GM12865 (cell line): ENCODE measurements around the gene HINT1.
"Not testable (repeated sequence)": the region's sequence is repeated elsewhere in the genome, so short reads cannot be mapped to it uniquely, and the experiment has no call there.

Experiments
- DNase-seq: peaks from one replicate; pipeline ENCODE4 v3.0.0; 2010; ENCODE audit warnings: low read depth
- H3K4me3 ChIP-seq: 2 replicates; pipeline ENCODE4 v1.5.1; 2011; ENCODE audit warnings: mild to moderate bottlenecking, low read depth, low read length, control low read depth
- CTCF ChIP-seq: IDR thresholded peaks from 2 replicates; pipeline ENCODE4 v1.5.1; 2011; ENCODE audit warnings: low read length, control low read depth, low read depth, inconsistent platforms; ENCODE audit not compliant: insufficient read depth; ENCODE audit errors: missing control alignments

The HINT1 gene

GRCh38 chr5:131194725-131195124 lies 29.7 kb upstream of the HINT1 start:
- TF ChIP-seq CTCF, result no peak
- no peak for DNase-seq
- H3K4me3 ChIP-seq, result no peak overlapping the region

GRCh38 chr5:131193897-131194296 lies 28.8 kb upstream of the HINT1 start:
- not testable (repeated sequence) for DNase-seq, H3K4me3 ChIP-seq

GRCh38 chr5:131193106-131193505 lies 28.1 kb upstream of the HINT1 start:
- no peak for DNase-seq
- no peak for TF ChIP-seq CTCF

DNA sequence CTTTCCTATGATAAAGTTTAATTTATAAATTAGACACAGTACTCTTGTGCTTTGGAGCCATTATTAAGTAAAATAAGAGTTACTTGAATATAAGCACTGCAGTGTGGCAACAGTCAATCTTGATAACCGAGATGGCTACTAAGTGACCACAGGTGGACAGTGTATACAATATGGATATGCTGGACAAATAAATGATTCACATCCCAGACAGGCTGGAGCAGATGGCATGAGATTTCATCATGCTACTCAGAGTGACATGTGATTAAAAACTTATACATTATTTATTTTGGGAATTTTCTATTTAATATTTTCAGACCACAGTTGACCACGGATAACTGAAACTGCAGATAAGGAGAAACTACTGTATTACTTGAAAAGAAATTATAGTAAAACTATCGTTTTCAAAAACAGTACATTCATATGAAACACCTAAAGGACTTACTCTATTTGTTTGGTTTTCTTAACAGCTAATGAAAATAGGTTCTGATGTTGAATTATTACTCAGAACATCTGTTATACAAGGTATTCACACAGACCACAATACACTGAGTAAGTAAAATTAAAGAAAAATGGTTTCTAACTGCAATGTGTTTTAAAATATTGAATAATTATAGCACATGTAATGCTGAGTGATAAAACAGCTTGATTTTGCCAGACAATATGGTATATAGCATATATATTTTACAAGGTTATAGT lies 21.7 kb upstream of the HINT1 start:
- no peak overlapping the region for H3K4me3 ChIP-seq
- no peak for DNase-seq
- TF ChIP-seq CTCF, result no peak

More at GRCh38 chr5:131193106-131193505, 28.1 kb upstream of the HINT1 start:
- H3K4me3 ChIP-seq, result no peak overlapping the region

GRCh38 chr5:131185523-131186104 lies 20.6 kb upstream of the HINT1 start:
- no peak for DNase-seq
- H3K4me3 ChIP-seq, result no peak overlapping the region
- TF ChIP-seq CTCF, result no peak

DNA sequence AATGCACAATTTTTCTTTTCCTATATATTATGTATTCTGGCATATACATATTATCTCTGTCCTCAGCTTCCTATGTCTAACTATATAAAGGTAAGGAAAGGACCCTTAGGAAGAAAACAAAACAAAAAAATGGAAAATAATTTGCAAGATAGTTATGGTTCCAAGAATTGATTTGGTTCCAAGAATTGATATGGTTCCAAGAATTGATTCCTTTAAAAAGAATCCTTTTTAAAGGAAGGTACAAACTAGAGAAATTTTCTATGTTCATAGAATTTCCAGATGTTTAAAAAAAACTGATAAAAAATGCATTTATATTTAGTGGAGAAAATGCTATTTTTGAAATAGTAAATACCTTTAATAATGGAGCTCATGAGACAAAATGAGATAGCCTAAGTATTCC lies 17.8 kb upstream of the HINT1 start:
- H3K4me3 ChIP-seq, result no peak overlapping the region
- no peak for TF ChIP-seq CTCF
- no peak for DNase-seq

- no peak for DNase-seq
- no peak for TF ChIP-seq CTCF
- no peak overlapping the region for H3K4me3 ChIP-seq
Measured at GRCh38 chr5:131180407-131180806, 15.4 kb upstream of the HINT1 start.
